ENCODE data around the gene RPTOR. TPM values are rescaled to one million over a fixed set of nuclear protein-coding genes. Genes with fewer than 3 reads are reported as not detected.

The RPTOR gene
- polyA plus RNA-seq, 1 of the 3 experiments (the other 2 are of a cell fraction): 14.9 TPM

- no peaks in the 10 kb centered on the region for H3K9me3 ChIP-seq
- no peaks in the 10 kb centered on the region; a peak in 1 of 4 replicates for H3K4me1 ChIP-seq (ENCODE audit: control insufficient read depth in 1 of 2, insufficient read depth in 2 of 2, low read depth in 1 of 2, low read length in 1 of 2)
- H2AFZ ChIP-seq (ENCODE audit: low read depth): no peak overlapping the region
- H3K27me3 ChIP-seq (ENCODE audit: insufficient read depth): no peaks in the 10 kb centered on the region
- no peaks in the 10 kb centered on the region for H3F3A ChIP-seq (replicated peaks; ENCODE audit: insufficient read depth)
- H3K79me2 ChIP-seq (ENCODE audit: insufficient read depth): no peaks in the 10 kb centered on the region
- H3K4me2 ChIP-seq: no peak overlapping the region
- H3K27ac ChIP-seq (ENCODE audit: low read depth in 2 of 2, low read length in 1 of 2): no peak overlapping the region
- peaks cover 0 to 34% of the 10 kb centered on the region in 2 experiments for H3K36me3 ChIP-seq (replicated peaks in 1 of 2; ENCODE audit: control insufficient read depth in 1 of 2, insufficient read depth in 2 of 2, low read length in 1 of 2)
- DNase-seq: no peak
- POLR2A ChIA-PET: interaction anchor here (0.6 kb wide), 1 partner anchor 12 kb away, joined by 6 read pairs; no protein-coding TSS in a partner anchor
- CTCF ChIA-PET: interaction anchor here (0.8 to 0.9 kb wide), 2 partner anchors 17 to 517 kb away, joined by 3 read pairs; no protein-coding TSS in a partner anchor
- H3K9me2 ChIP-seq: no peaks in the 10 kb centered on the region
- H4K20me1 ChIP-seq (ENCODE audit: insufficient read depth): no peaks in the 10 kb centered on the region
- no peak for TF ChIP-seq TCF12 (IDR thresholded peaks at IDR 0.05)
- no peak for TF ChIP-seq MXI1 (IDR thresholded peaks at IDR 0.05; ENCODE audit: low read depth, low read length)
- no peak for TF ChIP-seq REST (IDR thresholded peaks at IDR 0.05; ENCODE audit: low read depth, low read length)
- TF ChIP-seq FOXM1 (IDR thresholded peaks at IDR 0.05; ENCODE audit: low read depth): no peak
- TF ChIP-seq YY1 (IDR thresholded peaks at IDR 0.05; ENCODE audit: low read depth): no peak
- no peak for TF ChIP-seq CTCF (IDR thresholded peaks at IDR 0.05)
- no peak for TF ChIP-seq PBX3 (IDR thresholded peaks at IDR 0.05)
- no peak for TF ChIP-seq MAX (IDR thresholded peaks at IDR 0.05; ENCODE audit: low read depth)
- no peak for TF ChIP-seq JUND (IDR thresholded peaks at IDR 0.05)
- no peak for TF ChIP-seq NRF1 (IDR thresholded peaks at IDR 0.05; ENCODE audit: low read depth, low read length)
- no peak for TF ChIP-seq TAF1 (IDR thresholded peaks at IDR 0.05; ENCODE audit: borderline replicate concordance, low read depth, low read length)
- TF ChIP-seq IRF3 (IDR thresholded peaks at IDR 0.05; ENCODE audit: low read depth, low read length): no peak
- no peak for TF ChIP-seq ELF1 (IDR thresholded peaks at IDR 0.05)
- TF ChIP-seq GATA2 (CRISPR knock-in tag; IDR thresholded peaks at IDR 0.05): no peak
- TF ChIP-seq FOXJ3 (CRISPR knock-in tag; IDR thresholded peaks at IDR 0.05): no peak
- no peak for TF ChIP-seq FOSL2 (IDR thresholded peaks at IDR 0.05; ENCODE audit: borderline replicate concordance, low read depth)
- TF ChIP-seq RAD21 (IDR thresholded peaks at IDR 0.05; ENCODE audit: low read length): no peak
- TF ChIP-seq GABPA (IDR thresholded peaks at IDR 0.05; ENCODE audit: low read depth): no peak
- 98% methylated on average over 9 of the region's 9 CpGs for WGBS (ENCODE audit: low lambda C conversion rate)
- H3K4me3 ChIP-seq (ENCODE audit: low read depth in 2 of 2, low read length in 1 of 2): no peak overlapping the region
- H3K9ac ChIP-seq: no peak overlapping the region
Measured at GRCh38 chr17:80944326-80944725, 399.7 kb downstream of the RPTOR start.
